H9 (cell line): ENCODE data around the gene ZNF775. TPM values are rescaled to one million over a fixed set of nuclear protein-coding genes. Genes with fewer than 3 reads are reported as not detected.

Experiments
- DNase-seq: peaks from one replicate; pipeline ENCODE4 v3.0.0-alpha.2; 2017
- H2AFZ ChIP-seq: one replicate; pipeline ENCODE4 v1.6.1; 2013; ENCODE audit warnings: mild to moderate bottlenecking, low read length, control low read depth, moderate library complexity
- H2AK5ac ChIP-seq: 2 replicates; pipeline ENCODE4 v1.6.1; 2013; ENCODE audit warnings: low read length, control low read depth, mixed read lengths; ENCODE audit not compliant: insufficient read length
- H2BK120ac ChIP-seq: one replicate; pipeline ENCODE4 v1.6.1; 2013; ENCODE audit warnings: low read depth, mild to moderate bottlenecking, low read length, control low read depth, inconsistent platforms; ENCODE audit not compliant: poor library complexity, severe bottlenecking
- H2BK12ac ChIP-seq: 2 replicates; pipeline ENCODE4 v1.6.1; 2013; ENCODE audit warnings: low read length, control low read depth, mixed read lengths, low read depth; ENCODE audit not compliant: insufficient read length
- H2BK15ac ChIP-seq: 2 replicates; pipeline ENCODE4 v1.6.1; 2013; ENCODE audit warnings: low read depth, low read length, control low read depth
- H2BK20ac ChIP-seq: one replicate; pipeline ENCODE4 v1.6.1; 2013; ENCODE audit warnings: low read depth, mild to moderate bottlenecking, low read length, control low read depth, inconsistent platforms; ENCODE audit not compliant: poor library complexity, severe bottlenecking
- H2BK5ac ChIP-seq: 2 replicates; pipeline ENCODE4 v1.6.1; 2013; ENCODE audit warnings: low read length, control low read depth, mixed read lengths; ENCODE audit not compliant: insufficient read length
- H3K14ac ChIP-seq: 2 replicates; pipeline ENCODE4 v1.6.1; 2013; ENCODE audit warnings: low read length, control low read depth; ENCODE audit not compliant: insufficient read depth
- H3K18ac ChIP-seq: 2 replicates; pipeline ENCODE4 v1.6.1; 2013; ENCODE audit warnings: low read depth, mild to moderate bottlenecking, mixed read lengths, low read length, control low read depth; ENCODE audit not compliant: insufficient read length
- H3K23ac ChIP-seq: 2 replicates; pipeline ENCODE4 v1.6.1; 2013; ENCODE audit warnings: low read length, control low read depth, mixed read lengths, low read depth; ENCODE audit not compliant: insufficient read length
- H3K23me2 ChIP-seq: 2 replicates; pipeline ENCODE4 v1.6.1; 2013; ENCODE audit warnings: low read depth, mild to moderate bottlenecking, mixed read lengths, low read length, control low read depth; ENCODE audit not compliant: insufficient read length, poor library complexity, severe bottlenecking
- H3K27ac ChIP-seq: 2 replicates; pipeline ENCODE4 v1.5.1; 2013; ENCODE audit warnings: low read length, control low read depth, mixed read lengths, low read depth; ENCODE audit not compliant: insufficient read length
- H3K27me3 ChIP-seq: 2 replicates; pipeline ENCODE4 v1.6.1; 2013; ENCODE audit warnings: low read length, control low read depth, inconsistent platforms; ENCODE audit not compliant: insufficient read depth
- H3K4ac ChIP-seq: 2 replicates; pipeline ENCODE4 v1.6.1; 2013; ENCODE audit warnings: low read depth, mild to moderate bottlenecking, control low read depth, inconsistent platforms, low read length, moderate library complexity
- H3K4me1 ChIP-seq: 2 replicates; pipeline ENCODE4 v1.6.1; 2013; ENCODE audit warnings: low read length, control low read depth, inconsistent platforms; ENCODE audit not compliant: insufficient read depth
- H3K4me2 ChIP-seq: 2 replicates; pipeline ENCODE4 v1.6.1; 2013; ENCODE audit warnings: low read length, control low read depth, mixed read lengths; ENCODE audit not compliant: insufficient read length, insufficient read depth
- H3K56ac ChIP-seq: 2 replicates; pipeline ENCODE4 v1.6.1; 2013; ENCODE audit warnings: low read depth, mild to moderate bottlenecking, mixed read lengths, low read length, control low read depth; ENCODE audit not compliant: insufficient read length
- H3K79me1 ChIP-seq: 2 replicates; pipeline ENCODE4 v1.6.1; 2013; ENCODE audit warnings: low read depth, mild to moderate bottlenecking, moderate library complexity, low read length, control low read depth, inconsistent platforms; ENCODE audit not compliant: insufficient read depth, poor library complexity, severe bottlenecking
- H3K79me2 ChIP-seq: 2 replicates; pipeline ENCODE4 v1.6.1; 2013; ENCODE audit warnings: low read length, control low read depth, inconsistent platforms; ENCODE audit not compliant: insufficient read depth
- H3K9ac ChIP-seq: 2 replicates; pipeline ENCODE4 v1.6.1; 2013; ENCODE audit warnings: low read length, control low read depth, mixed read lengths; ENCODE audit not compliant: insufficient read length; ENCODE audit errors: extremely low read depth
- H3K9me3 ChIP-seq: one replicate; pipeline ENCODE4 v1.6.1; 2013; ENCODE audit warnings: low read depth, low read length, inconsistent platforms; ENCODE audit not compliant: control insufficient read depth
- H3T11ph ChIP-seq: one replicate; pipeline ENCODE4 v1.6.1; 2013; ENCODE audit warnings: mild to moderate bottlenecking, low read length, control low read depth, inconsistent platforms
- H4K20me1 ChIP-seq: one replicate; pipeline ENCODE4 v1.6.1; 2013; ENCODE audit not compliant: control insufficient read depth, insufficient read length, insufficient read depth
- H4K5ac ChIP-seq: 2 replicates; pipeline ENCODE4 v1.6.1; 2013; ENCODE audit warnings: low read depth, mild to moderate bottlenecking, mixed read lengths, low read length, control low read depth; ENCODE audit not compliant: insufficient read length
- H4K8ac ChIP-seq: replicated peaks from 2 replicates; pipeline ENCODE4 v1.6.1; 2013; ENCODE audit warnings: low read length, control low read depth, mixed read lengths, low read depth; ENCODE audit not compliant: insufficient read length
- H4K91ac ChIP-seq: 2 replicates; pipeline ENCODE4 v1.6.1; 2013; ENCODE audit warnings: low read depth, mild to moderate bottlenecking, moderate library complexity, mixed read lengths, low read length, control low read depth; ENCODE audit not compliant: insufficient read length
- H3K27ac Mint-ChIP-seq, 3 experiments: 2 replicates in 2 of 3; 3 replicates in 1 of 3; pipeline ENCODE4 v1.8.0; 2020 to 2021; ENCODE audit warnings: mixed read lengths in 3 of 3, mild to moderate bottlenecking in 1 of 3, moderate library complexity in 1 of 3
- H3K27me3 Mint-ChIP-seq: 2 replicates; pipeline ENCODE4 v1.8.0; 2021; ENCODE audit warnings: low read depth, mild to moderate bottlenecking, moderate library complexity, mixed read lengths
- H3K36me3 Mint-ChIP-seq, 3 experiments: 2 replicates in 2 of 3; 3 replicates in 1 of 3; pipeline ENCODE4 v1.8.0; 2020 to 2021; ENCODE audit warnings: low read depth in 3 of 3, mixed read lengths in 3 of 3; ENCODE audit not compliant: insufficient read depth in 1 of 3
- H3K4me1 Mint-ChIP-seq, 2 experiments: 2 replicates each; pipeline ENCODE4 v1.8.0; 2020; ENCODE audit warnings: mixed read lengths in 2 of 2
- H3K4me3 Mint-ChIP-seq, 2 experiments: 2 replicates in 1 of 2; 3 replicates in 1 of 2; pipeline ENCODE4 v1.8.0; 2020 to 2021; ENCODE audit warnings: mild to moderate bottlenecking in 2 of 2, mixed read lengths in 2 of 2, moderate library complexity in 1 of 2
- H3K9me3 Mint-ChIP-seq, 2 experiments: 2 replicates in 1 of 2; 3 replicates in 1 of 2; pipeline ENCODE4 v1.8.0; 2020; ENCODE audit warnings: mild to moderate bottlenecking in 2 of 2, mixed read lengths in 2 of 2, moderate library complexity in 1 of 2
- CTCF ChIP-seq: fragments of 200-600 bp; sonication (generic); conservative IDR thresholded peaks from 3 replicates; pipeline ENCODE4 v1.8.0; 2021; ENCODE audit warnings: antibody characterized with exemption, mild to moderate bottlenecking
- WGBS: extraction: QIAGEN DNeasy Blood & Tissue Kit; methylation state at CpG from one replicate; pipeline ENCODE4 v1.1.7; 2013; ENCODE audit warnings: missing lambda C conversion rate, low lambda C conversion rate, mixed read lengths; ENCODE audit not compliant: insufficient read length; ENCODE audit errors: extremely low coverage; 5-methylcytosine and 5-hydroxymethylcytosine counted together
- total RNA-seq: library from RNA; stranded (reverse); gene quantifications from 2 replicates; pipeline ENCODE4 v1.2.1, GENCODE V29; 2021

ZNF775 gene
- total RNA-seq, 1 experiment from 2014 or later: 10.5 TPM

GRCh38 chr7:150381785-150382122, 2.6 kb downstream of the ZNF775 start:
- no peak overlapping the region for H3K27ac ChIP-seq
- WGBS: no CpG with 5 or more reads among the region's 1 CpG

More at GRCh38 chr7:150381785-150382122, 2.6 kb downstream of the ZNF775 start:
- Histone ChIP-seq H2BK120ac (no peak overlapping the region), H4K8ac (no peak overlapping the region), H2BK20ac (no peak overlapping the region), H3K56ac (no peak overlapping the region), H2BK5ac (no peak overlapping the region), H3K4me1 (peaks cover 18% of the 10 kb centered on the region), H3K23ac (no peak overlapping the region), H3K9ac (no peak overlapping the region), H3K27me3 (no peaks in the 10 kb centered on the region), H3K4ac (no peak overlapping the region), H3K9me3 (no peaks in the 10 kb centered on the region), H2AK5ac (no peak overlapping the region), H3T11ph (no peak overlapping the region), H3K4me2 (no peak overlapping the region), H3K23me2 (peaks cover 11% of the 10 kb centered on the region), H4K91ac (no peak overlapping the region), H2AFZ (no peak overlapping the region), H3K18ac (no peak overlapping the region), H3K14ac (no peak overlapping the region), H4K20me1 (no peaks in the 10 kb centered on the region), H2BK12ac (no peak overlapping the region), H4K5ac (no peak overlapping the region), H3K79me1 (no peaks in the 10 kb centered on the region), H3K79me2 (peaks cover 9% of the 10 kb centered on the region; the same call in 1 of the 2 replicates), H2BK15ac (no peak overlapping the region)
- DNase-seq: no peak
- Mint-ChIP-seq H3K4me1 (peaks cover 78 to 86% of the 10 kb centered on the region in 2 experiments), H3K27ac (peak overlapping the region in 1 of 3 experiments; percentile 68; a peak in 2 of 7 replicates), H3K9me3 (no peaks in the 10 kb centered on the region), H3K4me3 (peak overlapping the region in 1 of 2 experiments; percentile 51; a peak in 1 of 5 replicates), H3K27me3 (no peaks in the 10 kb centered on the region), H3K36me3 (peaks cover 9 to 20% (median 10%) of the 10 kb centered on the region in 3 experiments; a peak in 6 of 7 replicates)
- TF ChIP-seq CTCF: no peak
